OCI-LY1 (cell line): ENCODE results near the gene NISCH.

Experiments
- H2AFZ ChIP-seq: fragments of 200-600 bp; sonication (generic), shearing (Covaris generic); 2 replicates; pipeline ENCODE4 v1.6.0; 2014; ENCODE audit warnings: antibody characterized with exemption, mild to moderate bottlenecking, low read length
- H3F3A ChIP-seq: fragments of 200-600 bp; sonication (generic), shearing (Covaris generic); 2 replicates; pipeline ENCODE4 v1.6.0; 2014; ENCODE audit warnings: mild to moderate bottlenecking, antibody characterized with exemption, low read length, moderate library complexity; ENCODE audit not compliant: insufficient read depth
- H3K27ac ChIP-seq: fragments of 200-600 bp; sonication (generic); 2 replicates; pipeline ENCODE4 v1.5.1; 2014; ENCODE audit warnings: low read length, mixed run types, mild to moderate bottlenecking, low read depth; ENCODE audit not compliant: poor library complexity, severe bottlenecking
- H3K27me3 ChIP-seq: fragments of 200-600 bp; sonication (generic); 2 replicates; pipeline ENCODE4 v1.6.0; 2014; ENCODE audit warnings: antibody characterized with exemption, mild to moderate bottlenecking, low read length, moderate library complexity; ENCODE audit not compliant: insufficient read depth
- H3K36me3 ChIP-seq: fragments of 200-600 bp; sonication (generic); 2 replicates; pipeline ENCODE4 v1.6.1; 2014; ENCODE audit warnings: mild to moderate bottlenecking, antibody characterized with exemption, low read length, moderate library complexity, mixed read lengths; ENCODE audit not compliant: insufficient read depth
- H3K4me1 ChIP-seq: fragments of 200-600 bp; sonication (generic); 2 replicates; pipeline ENCODE4 v1.5.1; 2014; ENCODE audit warnings: mild to moderate bottlenecking, low read length, moderate library complexity; ENCODE audit not compliant: insufficient read depth, severe bottlenecking
- H3K4me2 ChIP-seq: fragments of 200-600 bp; sonication (generic), shearing (Covaris generic); 2 replicates; pipeline ENCODE4 v1.6.1; 2014; ENCODE audit warnings: low read length
- H3K4me3 ChIP-seq: fragments of 200-600 bp; sonication (generic); 2 replicates; pipeline ENCODE4 v1.5.1; 2014; ENCODE audit warnings: low read length, low read depth, mild to moderate bottlenecking, mixed read lengths; ENCODE audit not compliant: poor library complexity, severe bottlenecking
- H3K79me2 ChIP-seq: fragments of 200-600 bp; shearing (Covaris generic); 2 replicates; pipeline ENCODE4 v1.6.1; 2016; ENCODE audit warnings: mixed run types, low read length, mixed read lengths; ENCODE audit not compliant: insufficient read depth
- H3K9ac ChIP-seq: fragments of 200-600 bp; sonication (generic), shearing (Covaris generic); 2 replicates; pipeline ENCODE4 v1.6.1; 2014; ENCODE audit warnings: mild to moderate bottlenecking, low read length, mixed read lengths
- H3K9me2 ChIP-seq: fragments of 200-600 bp; sonication (generic), shearing (Covaris generic); 2 replicates; pipeline ENCODE4 v1.6.1; 2014; ENCODE audit warnings: low read depth, mild to moderate bottlenecking, low read length, mixed read lengths
- H3K9me3 ChIP-seq: fragments of 200-600 bp; shearing (Covaris generic); 2 replicates; pipeline ENCODE4 v1.6.1; 2014; ENCODE audit warnings: low read length, mixed read lengths
- H4K20me1 ChIP-seq: fragments of 200-600 bp; sonication (generic), shearing (Covaris generic); 2 replicates; pipeline ENCODE4 v1.6.0; 2016; ENCODE audit warnings: mild to moderate bottlenecking, low read length; ENCODE audit not compliant: insufficient read depth
- CTCF ChIP-seq: fragments of 200-600 bp; sonication (generic), shearing (Covaris generic); IDR thresholded peaks from 2 replicates; pipeline ENCODE4 v1.5.1; 2017; ENCODE audit warnings: mild to moderate bottlenecking, antibody characterized with exemption, low read length, moderate library complexity, mixed read lengths
- EZH2 ChIP-seq: fragments of 200-600 bp; sonication (generic), shearing (Covaris generic); IDR thresholded peaks from 2 replicates; pipeline ENCODE4 v1.8.0; 2017; ENCODE audit warnings: borderline replicate concordance, mixed run types, mild to moderate bottlenecking, antibody characterized with exemption, low read length, moderate library complexity, mixed read lengths

Gene NISCH

DNA sequence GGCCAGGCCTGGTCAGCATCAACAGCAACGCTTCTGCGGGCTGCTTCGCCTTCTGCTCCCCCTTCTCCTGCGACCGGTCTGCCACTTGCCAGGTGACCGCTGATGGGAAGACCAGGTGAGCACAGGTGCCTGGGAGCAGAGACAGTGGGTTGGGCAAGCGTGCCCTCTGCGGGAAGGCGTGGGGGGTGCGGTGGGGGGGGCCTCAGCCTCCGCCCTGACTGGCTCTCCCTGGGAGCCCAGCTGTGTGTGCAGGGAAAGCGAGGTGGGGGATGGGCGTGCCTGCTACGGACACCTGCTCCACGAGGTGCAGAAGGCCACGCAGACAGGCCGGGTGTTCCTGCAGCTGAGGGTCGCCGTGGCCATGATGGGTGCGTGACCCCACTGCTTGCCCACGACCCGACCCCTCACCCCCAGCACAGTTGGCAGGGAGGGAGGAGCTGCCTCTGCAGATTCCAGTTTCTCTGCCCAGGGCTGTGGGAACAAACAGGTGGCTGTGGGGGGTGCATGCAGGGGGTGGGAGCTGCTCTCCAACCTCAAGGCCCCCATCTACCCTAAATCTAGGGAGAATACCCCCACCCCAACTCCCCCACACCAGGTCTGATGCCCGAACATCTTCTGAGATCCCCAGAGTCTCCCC, 48.5 kb downstream of the NISCH start:
- H3K4me3 ChIP-seq = no peak overlapping the region
- peaks cover 4% of the 10 kb centered on the region for H3K27me3 ChIP-seq
- H3K27ac ChIP-seq = no peak overlapping the region
- no peaks in the 10 kb centered on the region for H3K79me2 ChIP-seq
- H3K9me2 ChIP-seq = no peaks in the 10 kb centered on the region
- TF ChIP-seq EZH2 (no peak), CTCF (no peak)
- no peak overlapping the region for H3K9ac ChIP-seq
- no peaks in the 10 kb centered on the region for H4K20me1 ChIP-seq
- no peaks in the 10 kb centered on the region for H3K36me3 ChIP-seq
- H3K4me2 ChIP-seq = no peak overlapping the region
- H3K9me3 ChIP-seq = no peaks in the 10 kb centered on the region
- no peaks in the 10 kb centered on the region for H3F3A ChIP-seq
- no peak overlapping the region for H2AFZ ChIP-seq
- H3K4me1 ChIP-seq = no peaks in the 10 kb centered on the region

DNA sequence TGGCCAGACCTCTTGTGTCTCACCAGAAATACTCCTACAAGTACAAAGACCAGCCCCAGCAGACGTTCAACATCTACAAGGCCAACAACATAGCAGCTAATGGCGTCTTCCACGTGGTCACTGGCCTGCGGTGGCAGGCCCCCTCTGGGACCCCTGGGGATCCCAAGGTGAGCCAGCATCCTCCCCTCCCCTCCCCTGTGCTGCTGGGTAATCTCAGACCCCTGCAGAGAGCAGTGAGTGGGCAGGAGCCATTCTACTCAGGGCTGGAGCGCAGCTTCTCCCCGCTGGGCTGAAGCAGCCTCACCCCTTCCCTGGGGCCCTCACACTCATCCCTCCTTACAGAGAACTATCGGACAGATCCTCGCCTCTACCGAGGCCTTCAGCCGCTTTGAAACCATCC, 49.6 kb downstream of the NISCH start:
- TF ChIP-seq EZH2 (no peak), CTCF (no peak)
- Histone ChIP-seq H3K4me3 (no peak overlapping the region), H3K27ac (no peak overlapping the region), H3K9me2 (no peaks in the 10 kb centered on the region), H3K4me2 (no peak overlapping the region), H3K4me1 (no peaks in the 10 kb centered on the region), H3K79me2 (no peaks in the 10 kb centered on the region), H3K36me3 (no peaks in the 10 kb centered on the region), H2AFZ (no peak overlapping the region), H3K9me3 (no peaks in the 10 kb centered on the region), H3K27me3 (peaks cover 4% of the 10 kb centered on the region), H3F3A (no peaks in the 10 kb centered on the region), H4K20me1 (no peaks in the 10 kb centered on the region), H3K9ac (no peak overlapping the region)

GRCh38 chr3:52506266-52506966, 51.0 kb downstream of the NISCH start:
- peaks cover 4% of the 10 kb centered on the region for H3K27me3 ChIP-seq
- no peaks in the 10 kb centered on the region for H3K79me2 ChIP-seq
- no peak overlapping the region for H3K9ac ChIP-seq
- no peak overlapping the region for H3K4me2 ChIP-seq
- H3F3A ChIP-seq = no peaks in the 10 kb centered on the region
- TF ChIP-seq EZH2 (no peak), CTCF (no peak)
- H3K36me3 ChIP-seq = no peaks in the 10 kb centered on the region
- no peak overlapping the region for H3K27ac ChIP-seq
- H3K9me2 ChIP-seq = no peaks in the 10 kb centered on the region
- H3K9me3 ChIP-seq = no peaks in the 10 kb centered on the region
- no peaks in the 10 kb centered on the region for H3K4me1 ChIP-seq
- no peak overlapping the region for H3K4me3 ChIP-seq
- H2AFZ ChIP-seq = no peak overlapping the region
- no peaks in the 10 kb centered on the region for H4K20me1 ChIP-seq
